Upper lobe of left lung (tissue), 6 donors: ENCODE data around the gene FDXR. TPM values are rescaled to one million over a fixed set of nuclear protein-coding genes. Genes with fewer than 3 reads are reported as not detected.
"Not testable (repeated sequence)": the region's sequence is repeated elsewhere in the genome, so short reads cannot be mapped to it uniquely, and the experiment has no call there.

Experiments
- ATAC-seq, 2 donors: fragments of 200-7000 bp; cut with Tn5 transposase; one replicate each; pipeline ENCODE4 v1.9.1; 2022; ENCODE audit warnings: mild to moderate bottlenecking in 2 of 2, moderate library complexity in 2 of 2; ENCODE audit not compliant: low FRiP score in 2 of 2
- DNase-seq, 2 donors: peaks; one replicate each; pipeline ENCODE4 v3.0.0-alpha.2; 2019 to 2020
- H3K27ac ChIP-seq, 4 donors: fragments of 200-600 bp; sonication (generic); one replicate each; pipeline ENCODE4 v1.5.1; 2016 to 2019
- H3K27me3 ChIP-seq, 4 donors: fragments of 200-600 bp; sonication (generic); one replicate each; pipeline ENCODE4 v1.5.1; 2017 to 2019
- H3K36me3 ChIP-seq, 4 donors: fragments of 200-600 bp; sonication (generic); one replicate each; pipeline ENCODE4 v1.5.1; 2016 to 2019
- H3K4me1 ChIP-seq, 4 donors: fragments of 200-600 bp; sonication (generic); one replicate each; pipeline ENCODE4 v1.5.1; 2018 to 2019
- H3K4me3 ChIP-seq, 4 donors: fragments of 200-600 bp; sonication (generic); one replicate each; pipeline ENCODE4 v1.5.1; 2017 to 2019; ENCODE audit warnings: mild to moderate bottlenecking in 2 of 4, moderate library complexity in 1 of 4
- H3K9me3 ChIP-seq, 4 donors: fragments of 200-600 bp; sonication (generic); one replicate each; pipeline ENCODE4 v1.5.1; 2018 to 2019
- EP300 ChIP-seq, 4 donors: sonication (generic); formaldehyde crosslinking; IDR thresholded peaks; one replicate each; pipeline ENCODE4 v1.5.1; 2017; ENCODE audit warnings: antibody characterized with exemption in 4 of 4, control low read depth in 2 of 4
- POLR2A ChIP-seq, 4 donors: fragments of 450-650 bp; IDR thresholded peaks; one replicate each; pipeline ENCODE4 v1.5.1; 2016 to 2017; ENCODE audit warnings: antibody characterized with exemption in 4 of 4, mild to moderate bottlenecking in 2 of 4
- POLR2AphosphoS5 ChIP-seq, 2 donors: sonication (generic); formaldehyde crosslinking; IDR thresholded peaks; one replicate each; pipeline ENCODE4 v1.5.1; 2017; ENCODE audit warnings: antibody characterized with exemption in 2 of 2
- WGBS, 2 donors: methylation state at CpG; one replicate each; pipeline ENCODE4 v1.1.5; 2017 to 2018; 5-methylcytosine and 5-hydroxymethylcytosine counted together
- total RNA-seq, 6 donors: library from RNA; depleted of rRNA in 4 of 6; stranded (reverse); fragments of >200 nt in 4 of 6; gene quantifications; one replicate each; pipeline versions ENCODE4 v1.1.0 to v1.2.1, GENCODE V29; 2016 to 2021
- TF ChIP-seq, protein P1 (sequence below), 6 experiments: fragments of 450-650 bp in 4 of 6; fragments of 200-600 bp in 2 of 6; sonication (generic) in 2 of 6; IDR thresholded peaks; one replicate each; pipeline ENCODE4 v1.5.1; 2016 to 2019; ENCODE audit warnings: antibody characterized with exemption in 6 of 6
- donor health status: DM: no; HTN: no; CAD: no; lungs with moderate emphysema.
- donor health status: DM: no; HTN: yes; CAD: no; lungs with severe emphysema.

FDXR gene
- total RNA-seq, 6 donors from 2014 or later = 6.8 to 15.1 (median 10.8) TPM

DNA sequence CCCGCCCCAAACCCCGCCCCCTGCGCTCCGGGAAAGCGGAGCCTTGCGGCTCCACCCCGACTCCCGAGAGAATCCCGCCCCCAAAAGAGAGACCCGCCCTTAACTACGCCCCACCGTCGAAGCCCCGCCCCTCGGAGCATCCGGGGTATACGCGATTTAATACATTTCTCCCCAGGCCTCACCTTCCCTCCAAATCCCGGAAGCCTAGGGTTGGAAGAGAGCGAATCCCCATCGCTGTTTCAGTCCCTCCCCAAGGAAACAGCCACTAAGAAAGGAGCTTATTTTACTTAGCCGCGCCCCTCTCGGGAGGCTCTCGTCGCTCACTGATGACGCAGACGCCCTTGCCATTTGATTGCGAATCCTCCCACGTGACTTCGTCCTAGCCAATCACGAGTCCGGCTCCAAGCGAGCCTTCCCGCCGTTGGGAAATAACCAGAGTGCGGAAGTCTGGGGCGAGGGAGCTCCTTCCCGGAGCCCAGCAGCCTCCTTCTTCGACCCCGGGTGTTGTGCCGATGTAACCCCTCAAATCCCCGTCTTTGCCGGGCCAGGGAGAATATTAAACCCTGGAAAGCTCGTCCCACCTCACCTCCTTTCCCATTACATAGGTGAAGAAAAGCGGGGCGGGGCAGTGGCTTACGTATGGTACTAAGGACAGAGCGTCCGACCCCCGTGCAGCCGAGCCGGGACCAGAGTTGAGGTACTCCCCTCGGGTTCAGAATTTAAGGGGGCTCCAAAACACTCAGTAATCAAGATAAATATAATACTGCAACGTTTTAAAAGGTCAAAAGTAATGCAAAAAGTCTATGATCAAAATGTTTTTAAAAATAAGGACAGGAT, 461 bp upstream of the FDXR start:
- no peaks in the 10 kb centered on the region for H3K9me3 ChIP-seq
- WGBS, 2 donors = 0% methylated on average over 13 to 46 of the region's 55 CpGs

DNA sequence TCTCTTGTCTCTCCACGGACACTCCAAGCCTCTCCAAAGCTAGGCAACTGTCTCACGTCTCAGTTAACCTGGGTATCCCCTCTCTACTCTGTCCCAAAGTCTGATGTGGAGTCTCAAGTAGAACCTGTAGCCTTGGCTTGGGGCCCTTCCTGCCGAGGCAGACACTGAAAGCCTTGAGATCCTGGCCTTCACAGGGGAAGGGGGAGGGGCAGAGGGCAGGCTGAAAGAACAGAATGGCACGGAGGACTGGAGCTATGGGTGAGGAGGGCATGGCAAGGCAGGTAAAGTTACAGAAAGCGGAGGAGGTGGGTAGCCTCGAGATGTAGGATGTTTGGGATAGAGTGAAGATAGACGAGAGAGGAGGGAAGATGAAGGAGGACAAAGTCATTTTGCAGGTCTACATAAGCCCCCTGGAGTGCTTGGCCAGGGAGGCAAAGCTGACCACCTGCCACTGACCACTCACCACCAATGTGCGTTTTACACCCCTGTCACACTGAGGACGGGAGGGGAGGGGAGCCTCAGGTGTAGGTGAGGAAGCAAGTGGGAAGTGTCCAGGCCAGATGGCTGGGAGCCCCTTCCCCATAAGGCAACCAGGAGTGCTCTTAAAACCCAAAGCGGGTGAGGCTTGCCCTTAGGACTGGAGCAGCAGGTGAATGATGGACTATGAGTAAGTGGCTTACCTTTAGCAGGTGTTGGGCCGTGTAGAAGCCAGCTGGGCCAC, 1.3 kb downstream of the FDXR start:
- no peaks in the 10 kb centered on the region for H3K27me3 ChIP-seq
- no peaks in the 10 kb centered on the region for H3K9me3 ChIP-seq
- H3K36me3 ChIP-seq = no peaks in the 10 kb centered on the region
- WGBS, 2 donors = 79 to 85% methylated on average over 11 of the region's 11 CpGs
- no peak overlapping the region for H3K27ac ChIP-seq
- no peak overlapping the region for H3K4me3 ChIP-seq
- ATAC-seq (no peak), DNase-seq (no peak)
- H3K4me1 ChIP-seq = peaks cover 15 to 23% (median 19%) of the 10 kb centered on the region in 4 donors
- TF ChIP-seq POLR2A (IDR thresholded peaks at IDR 0.05) (no peak), POLR2AphosphoS5 (IDR thresholded peaks at IDR 0.05) (no peak), EP300 (IDR thresholded peaks at IDR 0.05) (no peak)
- TF ChIP-seq, protein P1, sequence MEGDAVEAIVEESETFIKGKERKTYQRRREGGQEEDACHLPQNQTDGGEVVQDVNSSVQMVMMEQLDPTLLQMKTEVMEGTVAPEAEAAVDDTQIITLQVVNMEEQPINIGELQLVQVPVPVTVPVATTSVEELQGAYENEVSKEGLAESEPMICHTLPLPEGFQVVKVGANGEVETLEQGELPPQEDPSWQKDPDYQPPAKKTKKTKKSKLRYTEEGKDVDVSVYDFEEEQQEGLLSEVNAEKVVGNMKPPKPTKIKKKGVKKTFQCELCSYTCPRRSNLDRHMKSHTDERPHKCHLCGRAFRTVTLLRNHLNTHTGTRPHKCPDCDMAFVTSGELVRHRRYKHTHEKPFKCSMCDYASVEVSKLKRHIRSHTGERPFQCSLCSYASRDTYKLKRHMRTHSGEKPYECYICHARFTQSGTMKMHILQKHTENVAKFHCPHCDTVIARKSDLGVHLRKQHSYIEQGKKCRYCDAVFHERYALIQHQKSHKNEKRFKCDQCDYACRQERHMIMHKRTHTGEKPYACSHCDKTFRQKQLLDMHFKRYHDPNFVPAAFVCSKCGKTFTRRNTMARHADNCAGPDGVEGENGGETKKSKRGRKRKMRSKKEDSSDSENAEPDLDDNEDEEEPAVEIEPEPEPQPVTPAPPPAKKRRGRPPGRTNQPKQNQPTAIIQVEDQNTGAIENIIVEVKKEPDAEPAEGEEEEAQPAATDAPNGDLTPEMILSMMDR (IDR thresholded peaks at IDR 0.05) = no peak

More for the DNA sequence above, 461 bp upstream of the FDXR start:
- Histone ChIP-seq H3K27me3 (no peaks in the 10 kb centered on the region), H3K4me1 (peaks cover 15 to 20% (median 16%) of the 10 kb centered on the region in 4 donors), H3K36me3 (no peaks in the 10 kb centered on the region), H3K27ac (peak overlapping the region; percentile 89 to 95 (median 92)), H3K4me3 (peak overlapping the region; percentile 43 to 71 (median 66))
- DNase-seq (peak; percentile 98 to 99), ATAC-seq (peak; percentile 97 to 98)
- TF ChIP-seq EP300 (IDR thresholded peaks at IDR 0.05) = no peak
- TF ChIP-seq, protein P1 (IDR thresholded peaks at IDR 0.05) = peak in 1 of 6 experiments; percentile 30
- peak; percentile 93 to 97 (median 96) for TF ChIP-seq POLR2A (IDR thresholded peaks at IDR 0.05)
- TF ChIP-seq POLR2AphosphoS5 (IDR thresholded peaks at IDR 0.05) = peak; percentile 96 to 99

DNA sequence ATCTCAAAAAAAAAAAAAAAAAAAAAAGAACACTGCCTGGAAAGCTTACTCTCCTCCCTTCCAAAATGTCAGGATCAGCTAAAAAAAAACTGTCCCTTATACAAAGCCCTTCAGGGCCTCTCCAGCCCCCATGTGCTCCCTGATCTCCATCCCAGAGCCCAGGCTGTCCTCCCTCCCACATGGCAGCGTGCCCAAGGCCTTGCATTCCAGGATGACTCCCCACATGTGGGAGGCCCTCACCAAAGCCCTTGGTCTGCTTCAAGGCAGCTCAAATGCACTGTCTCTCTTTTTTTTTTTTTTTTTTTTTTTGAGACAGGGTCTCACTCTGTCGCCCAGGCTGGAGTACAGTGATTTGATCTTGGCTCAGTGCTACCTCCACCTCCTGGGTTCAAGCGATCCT, 2.3 kb downstream of the FDXR start:
- ATAC-seq (no peak), DNase-seq (no peak)
- WGBS, 2 donors = 89 to 95% methylated on average over 3 of the region's 3 CpGs
- Histone ChIP-seq H3K9me3 (no peaks in the 10 kb centered on the region), H3K27ac (no peak overlapping the region), H3K36me3 (no peaks in the 10 kb centered on the region), H3K4me3 (no peak overlapping the region), H3K4me1 (peaks cover 15 to 23% (median 19%) of the 10 kb centered on the region in 4 donors), H3K27me3 (no peaks in the 10 kb centered on the region)
- TF ChIP-seq POLR2AphosphoS5 (IDR thresholded peaks at IDR 0.05) (no peak), EP300 (IDR thresholded peaks at IDR 0.05) (no peak), POLR2A (IDR thresholded peaks at IDR 0.05) (no peak)
- TF ChIP-seq, protein P1 (IDR thresholded peaks at IDR 0.05) = no peak

DNA sequence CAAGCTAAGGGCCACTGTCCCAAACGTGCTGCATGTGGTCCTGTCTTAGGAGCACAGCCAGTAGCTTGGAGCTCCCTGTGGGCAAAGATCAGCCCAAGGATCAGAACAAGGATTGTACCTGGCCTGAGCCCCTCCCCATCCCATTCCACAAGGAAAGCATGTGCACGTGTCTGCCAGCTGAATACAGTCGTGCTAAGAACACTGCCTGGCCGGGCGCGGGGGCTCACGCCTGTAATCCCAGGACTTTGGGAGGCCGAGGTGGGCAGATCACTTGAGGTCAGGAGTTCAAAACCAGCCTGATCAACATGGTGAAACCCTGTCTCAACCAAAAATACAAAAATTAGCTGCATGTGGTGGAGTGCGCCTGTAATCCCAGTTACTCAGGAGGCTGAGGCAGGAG, 2.8 kb downstream of the FDXR start:
- H3K36me3 ChIP-seq, H3K27ac ChIP-seq, ATAC-seq, H3K27me3 ChIP-seq, H3K9me3 ChIP-seq, H3K4me3 ChIP-seq, DNase-seq: not testable (repeated sequence)
- 91 to 93% methylated on average over 3 to 9 of the region's 9 CpGs for WGBS, 2 donors
- H3K4me1 ChIP-seq = peaks cover 15 to 23% (median 19%) of the 10 kb centered on the region in 4 donors

DNA sequence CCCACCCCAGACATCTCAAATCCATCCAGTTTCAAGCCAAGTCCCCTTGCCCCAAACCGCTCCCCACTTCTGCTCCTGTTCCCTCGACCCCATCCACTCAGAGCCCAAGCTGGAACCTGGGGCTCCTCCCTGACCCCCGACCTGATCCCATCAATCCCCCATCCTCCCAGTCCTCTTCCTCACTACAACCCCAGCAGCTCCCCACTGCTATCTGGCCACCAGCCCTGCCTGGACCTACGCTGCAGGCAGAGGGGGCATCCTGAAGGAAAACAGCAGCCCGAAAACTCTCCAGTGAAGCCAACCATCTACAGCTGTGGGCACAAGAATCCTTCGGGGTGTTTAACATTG, 3.9 kb downstream of the FDXR start:
- no peak for ATAC-seq
- WGBS, 2 donors = 84 to 87% methylated on average over 6 of the region's 6 CpGs
- peak overlapping the region in 1 of 4 donors; percentile 71 for H3K27ac ChIP-seq
- H3K4me3 ChIP-seq = no peak overlapping the region
- no peaks in the 10 kb centered on the region for H3K36me3 ChIP-seq
- peaks cover 12 to 21% (median 17%) of the 10 kb centered on the region in 4 donors for H3K4me1 ChIP-seq
- no peaks in the 10 kb centered on the region for H3K9me3 ChIP-seq
- TF ChIP-seq, protein P1 (IDR thresholded peaks at IDR 0.05) = no peak
- TF ChIP-seq EP300 (IDR thresholded peaks at IDR 0.05) (no peak), POLR2AphosphoS5 (IDR thresholded peaks at IDR 0.05) (no peak), POLR2A (IDR thresholded peaks at IDR 0.05) (no peak)
- no peak for DNase-seq
- H3K27me3 ChIP-seq = no peaks in the 10 kb centered on the region
